C4-2B (cell line): ENCODE data around the gene STK17B.

Experiments
- H3K27ac ChIP-seq: fragments of 450-650 bp; 2 replicates; pipeline ENCODE4 v1.5.1; 2017
- CTCF ChIP-seq: fragments of 450-650 bp; conservative IDR thresholded peaks from 2 replicates; pipeline ENCODE4 v1.5.1; 2017; ENCODE audit warnings: mild to moderate bottlenecking
- ZFX ChIP-seq: fragments of 450-650 bp; IDR thresholded peaks from 2 replicates; pipeline ENCODE4 v1.6.1; 2017

The STK17B gene

GRCh38 chr2:196159221-196159892 lies 12.0 kb downstream of the STK17B start:
- TF ChIP-seq ZFX, result no peak
- no peak for TF ChIP-seq CTCF
- H3K27ac ChIP-seq, result no peak overlapping the region

- TF ChIP-seq ZFX (no peak), CTCF (no peak)
- no peak overlapping the region for H3K27ac ChIP-seq
Observed at GRCh38 chr2:196155575-196155974, 15.8 kb downstream of the STK17B start.

DNA sequence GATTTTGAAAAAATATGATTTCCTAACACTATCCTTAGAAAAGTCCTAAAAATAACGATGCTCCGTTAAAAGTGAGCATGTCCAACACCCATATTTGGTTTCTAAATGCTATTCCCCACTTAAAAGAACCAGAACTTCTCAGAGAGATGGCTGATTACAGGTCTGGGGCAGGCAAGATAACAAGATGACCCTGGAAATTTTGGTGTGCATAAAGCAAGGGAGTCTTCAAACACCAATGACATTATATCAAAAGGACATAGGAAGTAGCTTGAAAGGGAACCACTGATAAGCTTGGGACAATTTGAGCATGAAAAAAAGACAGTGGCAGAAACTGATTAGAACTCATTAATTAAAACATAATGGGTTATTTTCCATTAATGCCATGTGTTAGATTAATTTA lies 17.9 kb downstream of the STK17B start:
- H3K27ac ChIP-seq, result no peak overlapping the region
- TF ChIP-seq CTCF (no peak), ZFX (no peak)

GRCh38 chr2:196149948-196150347 lies 21.4 kb downstream of the STK17B start:
- no peak overlapping the region for H3K27ac ChIP-seq
- TF ChIP-seq ZFX, result no peak
- TF ChIP-seq CTCF, result no peak

DNA sequence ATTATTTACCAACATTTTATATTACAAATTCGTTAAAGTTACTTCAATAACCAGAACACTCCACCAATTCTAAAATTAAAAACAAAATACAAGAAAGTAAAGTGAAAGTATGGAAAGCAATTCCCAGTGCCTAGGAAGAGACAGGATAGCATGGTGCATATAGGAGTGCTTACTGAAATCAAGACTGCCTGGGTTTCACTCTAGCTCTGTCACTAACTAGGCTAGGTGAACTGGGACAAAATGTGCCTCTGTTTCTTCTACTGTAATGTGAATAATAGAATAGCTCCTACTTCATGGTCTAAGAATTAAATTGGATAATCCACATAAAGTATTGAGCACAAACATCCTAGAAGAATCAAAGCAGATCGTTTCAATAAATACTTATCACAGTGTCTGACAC lies 22.6 kb downstream of the STK17B start:
- H3K27ac ChIP-seq, result no peak overlapping the region
- TF ChIP-seq ZFX, result no peak
- TF ChIP-seq CTCF, result no peak

- TF ChIP-seq CTCF, result no peak
- no peak for TF ChIP-seq ZFX
- H3K27ac ChIP-seq, result no peak overlapping the region
Observed at GRCh38 chr2:196145256-196145655, 26.1 kb downstream of the STK17B start.

GRCh38 chr2:196144513-196145126 lies 26.8 kb downstream of the STK17B start:
- H3K27ac ChIP-seq, result no peak overlapping the region
- TF ChIP-seq CTCF, result no peak
- TF ChIP-seq ZFX, result no peak
